ENCODE results near the gene NSD1.

- TF ChIP-seq CTCF (IDR thresholded peaks at IDR 0.05) (no peak), POLR2A (IDR thresholded peaks at IDR 0.05) (no peak), POLR2AphosphoS5 (IDR thresholded peaks at IDR 0.05; ENCODE audit: insufficient read depth in 1 of 2, low read depth in 1 of 2) (no peak)
These were observed 127.4 kb downstream of the NSD1 start for GRCh38 chr5:177260961-177261360.

Data from vagina (tissue), 2 donors.